Measurements from ENCODE around the gene EFCAB14. TPM values are rescaled to one million over a fixed set of nuclear protein-coding genes. Genes with fewer than 3 reads are reported as not detected.

EFCAB14 gene
- total and polyA plus RNA-seq, 2 experiments from 2014 or later = 23.3 to 49.0 TPM

- no peak for ATAC-seq
- H3K4me3 ChIP-seq = no peak overlapping the region
- H2AFZ ChIP-seq = no peak overlapping the region
- no peaks in the 10 kb centered on the region for H3K9me2 ChIP-seq (ENCODE audit: insufficient read depth)
- Mint-ChIP-seq H3K27me3 (ENCODE audit: insufficient read depth, low read depth, poor library complexity) (no peaks in the 10 kb centered on the region), H3K36me3 (ENCODE audit: low read depth) (peaks cover 15% of the 10 kb centered on the region), H3K9me3 (no peaks in the 10 kb centered on the region), H3K4me1 (no peaks in the 10 kb centered on the region), H3K4me3 (no peak overlapping the region), H3K27ac (no peak overlapping the region)
- H3K36me3 ChIP-seq (ENCODE audit: insufficient read depth) = no peaks in the 10 kb centered on the region; the same call in 1 of the 2 replicates
- no peaks in the 10 kb centered on the region; the same call in 1 of the 2 replicates for H4K20me1 ChIP-seq (replicated peaks; ENCODE audit: insufficient read depth)
- no peaks in the 10 kb centered on the region for H3K79me2 ChIP-seq (replicated peaks; ENCODE audit: insufficient read depth)
- TF ChIP-seq CTCF (conservative IDR thresholded peaks at IDR 0.05; ENCODE audit: low read depth in 2 of 2) (no peak), NANOG (IDR thresholded peaks at IDR 0.05; ENCODE audit: borderline replicate concordance) (no peak)
- no peak overlapping the region for H3K4me2 ChIP-seq
- H3F3A ChIP-seq (replicated peaks; ENCODE audit: low read depth) = no peaks in the 10 kb centered on the region
- no peaks in the 10 kb centered on the region for H3K4me1 ChIP-seq (ENCODE audit: insufficient read depth)
- H3K27me3 ChIP-seq (ENCODE audit: insufficient read depth) = no peaks in the 10 kb centered on the region
- DNase-seq (ENCODE audit: low spot score) = no peak
- H3K27ac ChIP-seq (ENCODE audit: low read depth) = no peak overlapping the region
Measured at GRCh38 chr1:46635205-46635604, 83.7 kb downstream of the EFCAB14 start.

GRCh38 chr1:46630719-46631118 lies 88.2 kb downstream of the EFCAB14 start:
- H3K36me3 Mint-ChIP-seq (ENCODE audit: low read depth) = peaks cover 10% of the 10 kb centered on the region
- H3K27me3 ChIP-seq (ENCODE audit: insufficient read depth) = no peaks in the 10 kb centered on the region
- H2AFZ ChIP-seq = no peak overlapping the region
- H3K4me1 Mint-ChIP-seq = no peaks in the 10 kb centered on the region
- DNase-seq (ENCODE audit: low spot score) (no peak), ATAC-seq (no peak)
- no peak overlapping the region for H3K4me3 ChIP-seq
- H4K20me1 ChIP-seq (replicated peaks; ENCODE audit: insufficient read depth) = no peaks in the 10 kb centered on the region
- no peaks in the 10 kb centered on the region for H3K79me2 ChIP-seq (replicated peaks; ENCODE audit: insufficient read depth)
- no peaks in the 10 kb centered on the region for H3K9me2 ChIP-seq (ENCODE audit: insufficient read depth)
- no peaks in the 10 kb centered on the region for H3K4me1 ChIP-seq (ENCODE audit: insufficient read depth)
- no peak overlapping the region for H3K4me2 ChIP-seq
- H3K36me3 ChIP-seq (ENCODE audit: insufficient read depth) = no peaks in the 10 kb centered on the region; the same call in 1 of the 2 replicates
- no peaks in the 10 kb centered on the region for H3K9me3 Mint-ChIP-seq
- no peaks in the 10 kb centered on the region for H3F3A ChIP-seq (replicated peaks; ENCODE audit: low read depth)
- no peak overlapping the region for H3K4me3 Mint-ChIP-seq
- no peak overlapping the region for H3K27ac Mint-ChIP-seq
- TF ChIP-seq CREB1 (CRISPR knock-in tag; IDR thresholded peaks at IDR 0.05; ENCODE audit: low read depth) = no peak
- peak in 1 of 2 experiments; percentile 29; a peak in 2 of 4 replicates for TF ChIP-seq CTCF (conservative IDR thresholded peaks at IDR 0.05; ENCODE audit: low read depth in 2 of 2)
- H3K27ac ChIP-seq (ENCODE audit: low read depth) = no peak overlapping the region
- H3K27me3 Mint-ChIP-seq (ENCODE audit: insufficient read depth, low read depth, poor library complexity) = no peaks in the 10 kb centered on the region

Other genes starting within 250 kb of the EFCAB14 start
- not detected in 2 replicates for gene DMBX1, start 229.3 kb downstream of the EFCAB14 start, total RNA-seq (2014; rRNA removed; shearing (Covaris generic))
- 0.11 TPM in 1 of 2 replicates, not detected in the other for gene DMBX1, start 229.3 kb downstream of the EFCAB14 start, polyA plus RNA-seq (2016; fragmentation: Nextera tagmentation; extraction: Ambion mirVana)
- gene KNCN, start 167.5 kb downstream of the EFCAB14 start, total RNA-seq (2014; rRNA removed; shearing (Covaris generic)) = not detected in 2 replicates
- not detected in 2 replicates for gene KNCN, start 167.5 kb downstream of the EFCAB14 start, polyA plus RNA-seq (2016; fragmentation: Nextera tagmentation; extraction: Ambion mirVana)
- 9.7 and 11.8 TPM in 2 replicates for gene MKNK1, start 114.8 kb downstream of the EFCAB14 start, total RNA-seq (2014; rRNA removed; shearing (Covaris generic))
- 15.3 and 20.5 TPM in 2 replicates for gene MKNK1, start 114.8 kb downstream of the EFCAB14 start, polyA plus RNA-seq (2016; fragmentation: Nextera tagmentation; extraction: Ambion mirVana)
- gene MOB3C, start 102.3 kb downstream of the EFCAB14 start, total RNA-seq (2014; rRNA removed; shearing (Covaris generic)) = 6.2 and 6.3 TPM in 2 replicates
- gene MOB3C, start 102.3 kb downstream of the EFCAB14 start, polyA plus RNA-seq (2016; fragmentation: Nextera tagmentation; extraction: Ambion mirVana) = 0.78 and 1.1 TPM in 2 replicates
- gene ATPAF1, start 50.8 kb downstream of the EFCAB14 start, total RNA-seq (2014; rRNA removed; shearing (Covaris generic)) = 45.9 and 67.6 TPM in 2 replicates
- gene ATPAF1, start 50.8 kb downstream of the EFCAB14 start, polyA plus RNA-seq (2016; fragmentation: Nextera tagmentation; extraction: Ambion mirVana) = 35.9 and 41.2 TPM in 2 replicates
- gene TEX38, start 47.3 kb downstream of the EFCAB14 start, total RNA-seq (2014; rRNA removed; shearing (Covaris generic)) = not detected in 2 replicates
- 0.37 TPM in 1 of 2 replicates, not detected in the other for gene TEX38, start 47.3 kb downstream of the EFCAB14 start, polyA plus RNA-seq (2016; fragmentation: Nextera tagmentation; extraction: Ambion mirVana)
- 0.16 TPM in 1 of 2 replicates, not detected in the other for gene CYP4B1, start 79.9 kb upstream of the EFCAB14 start, total RNA-seq (2014; rRNA removed; shearing (Covaris generic))
- gene CYP4B1, start 79.9 kb upstream of the EFCAB14 start, polyA plus RNA-seq (2016; fragmentation: Nextera tagmentation; extraction: Ambion mirVana) = not detected in 2 replicates
- not detected in 2 replicates for gene CYP4A11, start 222.4 kb upstream of the EFCAB14 start, total RNA-seq (2014; rRNA removed; shearing (Covaris generic))
- gene CYP4A11, start 222.4 kb upstream of the EFCAB14 start, polyA plus RNA-seq (2016; fragmentation: Nextera tagmentation; extraction: Ambion mirVana) = not detected in 2 replicates